Measurements from ENCODE around the gene IRAK4. TPM values are rescaled to one million over a fixed set of nuclear protein-coding genes. Genes with fewer than 3 reads are reported as not detected.

IRAK4 gene
- total and polyA plus RNA-seq, 2 donors (not counting 3 experiments of a cell fraction or from before 2014, with no cell fraction given), result 10.8 to 13.1 TPM

- no TSS peak for BruUV-seq (replicated peaks)
- Histone ChIP-seq H3K9me1 (replicated peaks; ENCODE audit: control insufficient read depth, extremely low read depth, insufficient read depth, low read length) (no peaks in the 10 kb centered on the region), H3K27ac (ENCODE audit: insufficient read depth, low read depth, low read length) (no peak overlapping the region), H4K20me1 (replicated peaks; ENCODE audit: control insufficient read depth, extremely low read depth, insufficient read depth, low read length) (no peaks in the 10 kb centered on the region), H3K4me2 (ENCODE audit: insufficient read depth, low read length) (no peak overlapping the region), H3K4me3 (replicated peaks in 1 of 3; ENCODE audit: insufficient read depth in 1 of 3, low read depth in 1 of 3, low read length in 3 of 3) (no peak overlapping the region), H3K9ac (replicated peaks; ENCODE audit: extremely low read depth, insufficient read depth, low read length) (no peak overlapping the region), H3K79me2 (ENCODE audit: control insufficient read depth, insufficient read depth, low read length) (no peaks in the 10 kb centered on the region), H2AFZ (ENCODE audit: low read depth, low read length) (no peak overlapping the region), H3K9me3 (replicated peaks; ENCODE audit: control insufficient read depth, insufficient read depth, low read length) (no peaks in the 10 kb centered on the region), H3K27me3 (ENCODE audit: control insufficient read depth in 2 of 2, insufficient read depth in 2 of 2, low read length in 2 of 2) (peaks cover 4 to 7% of the 10 kb centered on the region in 2 experiments), H3K4me1 (ENCODE audit: control insufficient read depth, extremely low read depth, insufficient read depth, low read length) (no peaks in the 10 kb centered on the region), H3K36me3 (ENCODE audit: control insufficient read depth in 2 of 2, extremely low read depth in 1 of 2, insufficient read depth in 2 of 2, low read length in 2 of 2) (no peaks in the 10 kb centered on the region)
- ChIA-PET POLR2A (no interaction called here), CTCF (interaction anchor here (0.9 to 1.6 kb wide), 2 partner anchors 8 to 10 kb away, joined by 4 to 7 read pairs; no protein-coding TSS in a partner anchor)
- dilution Hi-C loops (cut with MboI; ENCODE audit: extremely low pct_ligation_motif_present, low sequenced_read_pairs) (no loop called here), intact Hi-C loops (cut with micrococcal nuclease) (no loop called here)
- no peak for DNase-seq (ENCODE audit: low read depth, low spot score)
- no peak for FAIRE-seq
- TF ChIP-seq POLR2A (IDR thresholded peaks at IDR 0.05; ENCODE audit: low read depth, low read length) (no peak), CTCF (IDR thresholded peaks at IDR 0.05; ENCODE audit: extremely low read depth in 1 of 2, insufficient read depth in 1 of 2, low read depth in 1 of 2, low read length in 2 of 2) (no peak), FOS (IDR thresholded peaks at IDR 0.05; ENCODE audit: borderline replicate concordance, insufficient read depth, low read length) (no peak), POLR2AphosphoS5 (IDR thresholded peaks at IDR 0.05; ENCODE audit: insufficient read depth, low read depth, low read length) (no peak), GATA2 (IDR thresholded peaks at IDR 0.05; ENCODE audit: insufficient read depth, insufficient read length, low read depth, low read length) (no peak), JUN (IDR thresholded peaks at IDR 0.05; ENCODE audit: borderline replicate concordance, insufficient read depth, insufficient read length, low read depth) (no peak), MYC (IDR thresholded peaks at IDR 0.05; ENCODE audit: low read depth, low read length) (no peak), MAX (IDR thresholded peaks at IDR 0.05; ENCODE audit: insufficient read depth, insufficient read length) (no peak), EZH2 (IDR thresholded peaks at IDR 0.05; ENCODE audit: borderline replicate concordance, low read depth, low read length, severe bottlenecking) (no peak)
These were observed 65.5 kb downstream of the IRAK4 start for GRCh38 chr12:43824207-43824775.
